Measurements from ENCODE around the gene SELENOV. TPM values are rescaled to one million over a fixed set of nuclear protein-coding genes. Genes with fewer than 3 reads are reported as not detected.

The SELENOV gene, protein sequence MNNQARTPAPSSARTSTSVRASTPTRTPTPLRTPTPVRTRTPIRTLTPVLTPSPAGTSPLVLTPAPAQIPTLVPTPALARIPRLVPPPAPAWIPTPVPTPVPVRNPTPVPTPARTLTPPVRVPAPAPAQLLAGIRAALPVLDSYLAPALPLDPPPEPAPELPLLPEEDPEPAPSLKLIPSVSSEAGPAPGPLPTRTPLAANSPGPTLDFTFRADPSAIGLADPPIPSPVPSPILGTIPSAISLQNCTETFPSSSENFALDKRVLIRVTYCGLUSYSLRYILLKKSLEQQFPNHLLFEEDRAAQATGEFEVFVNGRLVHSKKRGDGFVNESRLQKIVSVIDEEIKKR
- total RNA-seq = not detected in 2 replicates

DNA sequence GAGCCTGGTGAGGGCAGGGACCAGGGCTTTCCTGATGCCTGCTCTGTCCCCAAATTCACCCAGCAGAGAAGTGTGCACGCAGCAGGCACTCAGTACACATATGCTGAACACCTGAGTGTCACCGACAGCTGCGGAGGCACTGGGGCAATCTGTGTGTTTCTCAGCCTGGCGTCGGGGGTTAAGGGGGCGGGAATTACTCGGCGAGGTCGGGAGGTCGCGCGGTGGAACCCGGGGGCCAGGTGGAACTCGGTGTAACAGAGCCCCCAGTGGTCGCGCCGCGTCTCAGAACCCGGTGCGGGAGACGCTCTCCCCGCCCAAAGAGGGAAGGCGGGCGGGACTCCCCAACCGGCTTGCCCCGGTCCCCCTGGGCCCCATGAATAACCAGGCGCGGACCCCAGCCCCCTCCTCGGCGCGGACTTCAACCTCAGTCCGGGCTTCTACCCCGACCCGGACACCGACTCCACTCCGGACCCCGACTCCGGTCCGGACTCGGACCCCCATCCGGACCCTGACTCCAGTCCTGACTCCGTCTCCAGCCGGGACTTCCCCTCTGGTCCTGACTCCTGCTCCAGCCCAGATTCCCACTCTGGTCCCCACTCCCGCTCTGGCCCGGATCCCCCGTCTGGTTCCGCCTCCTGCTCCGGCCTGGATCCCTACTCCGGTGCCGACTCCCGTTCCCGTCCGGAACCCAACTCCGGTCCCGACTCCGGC, at the start of gene SELENOV:
Gene SELENOV, plus strand, starts transcription at position 300 of the 711 bp plus-strand sequence. Its CDS starts 74 bp downstream, at position 374.
- Histone ChIP-seq H4K20me1 (ENCODE audit: insufficient read depth, low read length) (no peaks in the 10 kb centered on the region), H3K36me3 (ENCODE audit: insufficient read depth, low read length) (no peaks in the 10 kb centered on the region), H3K27me3 (ENCODE audit: insufficient read depth, low read length) (peaks cover 55% of the 10 kb centered on the region), H3K79me2 (ENCODE audit: insufficient read depth, low read length) (no peaks in the 10 kb centered on the region), H3K4me2 (ENCODE audit: insufficient read depth, low read length) (no peak within 1 kb of the TSS), H3K4me3 (ENCODE audit: insufficient read depth, low read length) (no peak within 1 kb of the TSS), H2AFZ (ENCODE audit: low read length) (no peak within 1 kb of the TSS), H3K9me3 (ENCODE audit: low read depth, low read length) (no peaks in the 10 kb centered on the region), H3K27ac (ENCODE audit: low read depth, low read length) (no peak within 1 kb of the TSS), H3K4me1 (ENCODE audit: insufficient read depth, low read length) (no peaks in the 10 kb centered on the region)
- TF ChIP-seq, protein P1, sequence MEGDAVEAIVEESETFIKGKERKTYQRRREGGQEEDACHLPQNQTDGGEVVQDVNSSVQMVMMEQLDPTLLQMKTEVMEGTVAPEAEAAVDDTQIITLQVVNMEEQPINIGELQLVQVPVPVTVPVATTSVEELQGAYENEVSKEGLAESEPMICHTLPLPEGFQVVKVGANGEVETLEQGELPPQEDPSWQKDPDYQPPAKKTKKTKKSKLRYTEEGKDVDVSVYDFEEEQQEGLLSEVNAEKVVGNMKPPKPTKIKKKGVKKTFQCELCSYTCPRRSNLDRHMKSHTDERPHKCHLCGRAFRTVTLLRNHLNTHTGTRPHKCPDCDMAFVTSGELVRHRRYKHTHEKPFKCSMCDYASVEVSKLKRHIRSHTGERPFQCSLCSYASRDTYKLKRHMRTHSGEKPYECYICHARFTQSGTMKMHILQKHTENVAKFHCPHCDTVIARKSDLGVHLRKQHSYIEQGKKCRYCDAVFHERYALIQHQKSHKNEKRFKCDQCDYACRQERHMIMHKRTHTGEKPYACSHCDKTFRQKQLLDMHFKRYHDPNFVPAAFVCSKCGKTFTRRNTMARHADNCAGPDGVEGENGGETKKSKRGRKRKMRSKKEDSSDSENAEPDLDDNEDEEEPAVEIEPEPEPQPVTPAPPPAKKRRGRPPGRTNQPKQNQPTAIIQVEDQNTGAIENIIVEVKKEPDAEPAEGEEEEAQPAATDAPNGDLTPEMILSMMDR (IDR thresholded peaks at IDR 0.05; ENCODE audit: extremely low read depth, low read depth, low read length) = no peak
- DNase-seq (ENCODE audit: insufficient read length, low spot score, missing footprints) = peak; percentile 66

DNA sequence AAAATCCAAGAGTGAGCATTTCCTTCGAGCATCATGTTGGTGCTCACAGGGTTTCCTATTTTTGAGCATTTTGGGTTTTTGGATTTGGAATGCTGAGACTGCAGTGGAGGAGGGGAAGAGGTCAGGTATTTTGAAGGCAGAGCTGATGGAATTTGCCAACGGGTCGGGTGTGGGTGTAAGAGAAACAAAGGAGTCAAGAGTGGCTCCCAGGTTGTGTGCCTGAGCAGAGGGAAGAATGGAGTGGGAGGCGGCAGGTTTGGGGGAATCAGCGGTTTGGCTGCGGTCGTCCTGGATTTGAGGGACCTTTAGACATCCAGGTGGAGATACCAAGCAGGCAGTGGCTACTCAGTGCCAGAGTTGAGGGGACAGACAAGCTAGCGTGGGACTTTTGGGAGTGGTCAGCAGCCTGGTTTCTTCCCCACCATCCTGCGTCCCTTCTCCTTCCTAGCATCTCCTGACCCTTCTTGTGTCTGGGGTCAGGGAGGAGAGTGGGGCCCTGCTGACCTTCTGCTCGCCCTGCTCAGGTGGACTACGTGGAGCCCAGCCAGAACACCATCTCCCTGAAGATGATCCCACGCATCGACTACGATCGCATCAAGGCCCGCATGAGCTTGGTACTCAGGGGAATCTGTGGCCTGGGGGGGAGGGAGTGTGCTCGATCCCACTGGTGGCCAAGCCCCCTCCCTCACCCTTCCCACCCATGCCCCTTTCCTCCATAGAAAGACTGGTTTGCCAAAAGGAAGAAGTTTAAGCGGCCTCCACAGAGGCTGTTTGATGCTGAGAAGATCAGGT, 48.8 kb upstream of the SELENOV start:
- Histone ChIP-seq H3K36me3 (ENCODE audit: insufficient read depth, low read length) (peaks cover 79% of the 10 kb centered on the region), H2AFZ (ENCODE audit: low read length) (no peak overlapping the region), H3K4me1 (ENCODE audit: insufficient read depth, low read length) (no peaks in the 10 kb centered on the region), H3K4me2 (ENCODE audit: insufficient read depth, low read length) (no peak overlapping the region), H3K27ac (ENCODE audit: low read depth, low read length) (no peak overlapping the region), H3K79me2 (ENCODE audit: insufficient read depth, low read length) (peaks cover 23% of the 10 kb centered on the region), H3K27me3 (ENCODE audit: insufficient read depth, low read length) (no peaks in the 10 kb centered on the region), H3K9me3 (ENCODE audit: low read depth, low read length) (no peaks in the 10 kb centered on the region), H3K4me3 (ENCODE audit: insufficient read depth, low read length) (no peak overlapping the region), H4K20me1 (ENCODE audit: insufficient read depth, low read length) (peaks cover 24% of the 10 kb centered on the region)
- DNase-seq (ENCODE audit: insufficient read length, low spot score, missing footprints) = peak; percentile 55
- TF ChIP-seq, protein P1 (IDR thresholded peaks at IDR 0.05; ENCODE audit: extremely low read depth, low read depth, low read length) = no peak

DNA sequence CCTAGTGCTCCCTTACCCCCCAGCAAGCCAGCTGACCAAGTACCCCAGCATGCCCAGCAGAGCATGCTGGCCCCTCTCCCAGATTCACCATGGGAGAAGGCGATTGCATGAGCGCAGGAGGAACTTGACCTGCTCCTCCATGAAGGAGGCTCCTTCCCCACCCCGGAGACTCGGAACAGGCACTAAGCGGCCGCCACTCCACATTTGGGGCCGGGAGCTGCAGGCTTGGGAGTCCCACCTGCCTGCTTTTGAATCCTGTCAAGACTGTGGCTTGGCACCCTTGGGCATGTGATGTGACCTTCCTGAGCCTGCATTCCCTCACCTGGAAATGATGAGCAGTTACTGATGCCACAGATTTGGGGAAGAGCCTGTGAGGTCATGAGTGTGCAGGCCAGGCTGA, 47.0 kb upstream of the SELENOV start:
- Histone ChIP-seq H3K79me2 (ENCODE audit: insufficient read depth, low read length) (peaks cover 22% of the 10 kb centered on the region), H3K36me3 (ENCODE audit: insufficient read depth, low read length) (peaks cover 94% of the 10 kb centered on the region), H2AFZ (ENCODE audit: low read length) (no peak overlapping the region)

More for the DNA sequence above, 47.0 kb upstream of the SELENOV start:
- Histone ChIP-seq H4K20me1 (ENCODE audit: insufficient read depth, low read length) (peaks cover 24% of the 10 kb centered on the region), H3K27me3 (ENCODE audit: insufficient read depth, low read length) (no peaks in the 10 kb centered on the region), H3K4me2 (ENCODE audit: insufficient read depth, low read length) (no peak overlapping the region), H3K4me3 (ENCODE audit: insufficient read depth, low read length) (no peak overlapping the region), H3K27ac (ENCODE audit: low read depth, low read length) (no peak overlapping the region), H3K4me1 (ENCODE audit: insufficient read depth, low read length) (no peaks in the 10 kb centered on the region), H3K9me3 (ENCODE audit: low read depth, low read length) (no peaks in the 10 kb centered on the region)
- TF ChIP-seq, protein P1 (IDR thresholded peaks at IDR 0.05; ENCODE audit: extremely low read depth, low read depth, low read length) = no peak
- DNase-seq (ENCODE audit: insufficient read length, low spot score, missing footprints) = peak; percentile 39
